ENCODE results near the gene FAM200C. TPM values are rescaled to one million over a fixed set of nuclear protein-coding genes. Genes with fewer than 3 reads are reported as not detected.
A peak's percentile ranks its signal among the peaks of the same experiment; 100 is the strongest.

Gene FAM200C
- 1 to 10 TPM in 2 of 6 experiments, under 1 TPM in 4; 0.56 to 1.2 (median 0.95) TPM for total RNA-seq
- long read RNA-seq, partial matches to known transcripts: 0 of 3 reads
- long read RNA-seq, other reads (novel, unspliced or antisense): 0 of 3 reads

- peak; percentile 92 to 94 (median 93) for DNase-seq
- intact Hi-C loops (cut with DNase I): no loop called here
- Histone ChIP-seq H3K27ac (peak within 1 kb of the TSS; percentile 53 to 87 (median 61)), H3K9me3 (no peaks in the 10 kb centered on the region), H3K36me3 (peaks cover 0 to 30% (median 12%) of the 10 kb centered on the region in 4 donors), H3K4me1 (peaks cover 0 to 10% (median 0%) of the 10 kb centered on the region in 4 donors), H3K4me3 (peak within 1 kb of the TSS; percentile 69 to 79 (median 73)), H3K27me3 (no peaks in the 10 kb centered on the region)
- peak; percentile 98 to 99 (median 99) for ATAC-seq
- TF ChIP-seq POLR2A (IDR thresholded peaks at IDR 0.05) (peak; percentile 75), CTCF (IDR thresholded peaks at IDR 0.05) (no peak)
- WGBS (ENCODE audit: insufficient coverage, low coverage, low lambda C conversion rate, missing lambda C conversion rate): 2% methylated on average over 19 of the region's 41 CpGs
These were observed at the start of gene FAM200C for GRCh38 chr5:160399402-160400353. FAM200C (minus strand) TSS chr5:160400054; CDS start chr5:160395490, 4,564 bp downstream.

GRCh38 chr5:160449458-160449857, 49.6 kb upstream of the FAM200C start:
- intact Hi-C loops (cut with DNase I): no loop called here
- H3K27me3 ChIP-seq: no peaks in the 10 kb centered on the region
- WGBS (ENCODE audit: insufficient coverage, low coverage, low lambda C conversion rate, missing lambda C conversion rate): 60% methylated on average over 3 of the region's 3 CpGs

GRCh38 chr5:160448886-160449285, 49.0 kb upstream of the FAM200C start:
- intact Hi-C loops (cut with DNase I): no loop called here
- WGBS (ENCODE audit: insufficient coverage, low coverage, low lambda C conversion rate, missing lambda C conversion rate): 83% methylated on average over 1 of the region's 1 CpG
- ATAC-seq (no peak), DNase-seq (no peak)
- Histone ChIP-seq H3K27ac (no peak overlapping the region), H3K9me3 (no peaks in the 10 kb centered on the region), H3K4me3 (no peak overlapping the region), H3K36me3 (no peaks in the 10 kb centered on the region), H3K27me3 (no peaks in the 10 kb centered on the region), H3K4me1 (no peaks in the 10 kb centered on the region)
- no peak for TF ChIP-seq POLR2A (IDR thresholded peaks at IDR 0.05)
- TF ChIP-seq CTCF (IDR thresholded peaks at IDR 0.05): no peak

More at GRCh38 chr5:160449458-160449857, 49.6 kb upstream of the FAM200C start:
- TF ChIP-seq POLR2A (IDR thresholded peaks at IDR 0.05) (no peak), CTCF (IDR thresholded peaks at IDR 0.05) (no peak)
- H3K36me3 ChIP-seq: no peaks in the 10 kb centered on the region
- no peaks in the 10 kb centered on the region for H3K4me1 ChIP-seq
- ATAC-seq (no peak), DNase-seq (no peak)
- H3K27ac ChIP-seq: no peak overlapping the region
- H3K4me3 ChIP-seq: no peak overlapping the region
- no peaks in the 10 kb centered on the region for H3K9me3 ChIP-seq

GRCh38 chr5:160445751-160446150, 45.9 kb upstream of the FAM200C start:
- H3K27me3 ChIP-seq: no peaks in the 10 kb centered on the region
- intact Hi-C loops (cut with DNase I): no loop called here
- H3K36me3 ChIP-seq: no peaks in the 10 kb centered on the region
- no peak for TF ChIP-seq CTCF (IDR thresholded peaks at IDR 0.05)
- TF ChIP-seq POLR2A (IDR thresholded peaks at IDR 0.05): no peak
- no peaks in the 10 kb centered on the region for H3K9me3 ChIP-seq
- H3K4me3 ChIP-seq: no peak overlapping the region
- H3K27ac ChIP-seq: no peak overlapping the region
- DNase-seq (no peak), ATAC-seq (no peak)
- H3K4me1 ChIP-seq: no peaks in the 10 kb centered on the region
